GM12873 (cell line): Measurements from ENCODE around the gene SCP2.

Experiments
- CTCF ChIP-seq: IDR thresholded peaks from 2 replicates; pipeline ENCODE4 v1.5.1; 2012; ENCODE audit warnings: low read depth, mild to moderate bottlenecking, moderate library complexity, low read length, control low read depth; ENCODE audit not compliant: insufficient read depth; ENCODE audit errors: missing control alignments

Gene SCP2

GRCh38 chr1:52928015-52928404 is 934 bp downstream of the SCP2 start:
- TF ChIP-seq CTCF = no peak

GRCh38 chr1:52929019-52929418 is 1.9 kb downstream of the SCP2 start:
- TF ChIP-seq CTCF = no peak

- no peak for TF ChIP-seq CTCF
These were observed 10.5 kb downstream of the SCP2 start for GRCh38 chr1:52937433-52938182.

GRCh38 chr1:52938183-52938451 is 11.0 kb downstream of the SCP2 start:
- no peak for TF ChIP-seq CTCF

- TF ChIP-seq CTCF = no peak
These were observed 16.9 kb downstream of the SCP2 start for GRCh38 chr1:52943876-52944416.

- no peak for TF ChIP-seq CTCF
These were observed 17.5 kb downstream of the SCP2 start for GRCh38 chr1:52944566-52944965.

GRCh38 chr1:52947490-52947889 is 20.4 kb downstream of the SCP2 start:
- no peak for TF ChIP-seq CTCF
